ENCODE measurements around the gene CHCHD6.
A peak's percentile ranks its signal among the peaks of the same experiment; 100 is the strongest.

Gene CHCHD6

DNA sequence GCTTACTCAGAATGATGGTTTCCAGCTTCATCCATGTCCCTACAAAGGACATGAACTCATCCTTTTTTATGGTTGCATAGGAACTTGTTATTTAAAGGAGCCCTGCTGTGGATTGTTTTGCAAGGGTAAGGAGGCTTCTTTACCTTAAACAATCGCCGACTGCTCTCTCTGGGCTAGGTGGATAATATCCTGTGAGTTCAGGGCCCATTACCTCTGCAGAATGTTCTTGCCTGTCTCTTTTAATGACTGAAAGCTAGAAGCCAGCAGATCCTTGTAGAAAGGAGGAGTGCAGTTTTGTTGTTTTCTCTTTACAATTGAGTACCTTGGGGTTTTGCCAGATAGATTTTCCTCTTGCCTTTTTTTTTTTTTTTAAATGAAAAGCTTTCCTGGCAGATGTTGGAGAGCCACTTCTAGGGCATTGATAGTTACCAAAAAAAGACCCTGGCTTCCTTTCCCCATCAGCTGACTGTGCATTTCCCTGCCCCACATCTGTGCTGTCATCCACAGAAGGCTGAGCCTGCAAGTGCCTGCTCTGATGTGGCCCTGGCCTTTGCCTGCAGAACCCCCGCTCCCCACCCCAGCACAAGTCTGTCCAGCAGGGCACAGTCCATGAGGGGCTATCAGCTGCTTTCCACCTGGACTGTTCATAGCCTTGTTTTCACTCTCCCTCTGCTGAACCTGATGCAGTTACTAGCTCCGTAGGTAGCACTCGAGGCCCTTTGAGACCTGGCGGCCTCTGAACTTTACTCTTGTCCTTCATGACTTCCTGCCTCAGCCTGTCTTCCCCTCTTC lies 113.1 kb downstream of the CHCHD6 start:
- DNase-seq (ENCODE audit: low spot score): no peak
- no peak overlapping the region for H3K9ac ChIP-seq (ENCODE audit: low read depth, low read length, poor library complexity)

GRCh38 chr3:126817781-126818180 lies 113.7 kb downstream of the CHCHD6 start:
- no CpG with 5 or more reads among the region's 1 CpG for WGBS, 2 donors (ENCODE audit: extremely low coverage in 2 of 2, insufficient read length in 2 of 2, insufficient replicate concordance in 1 of 2)
- Histone ChIP-seq H3K9ac (ENCODE audit: low read depth, low read length, poor library complexity) (no peak overlapping the region), H3K4me3 (ENCODE audit: low read length in 2 of 2) (no peak overlapping the region), H2AK5ac (ENCODE audit: low read depth, low read length) (no peak overlapping the region), H2BK120ac (ENCODE audit: low read depth, low read length) (no peak overlapping the region), H4K91ac (ENCODE audit: low read depth, low read length, poor library complexity) (no peak overlapping the region), H3K36me3 (replicated peaks in 1 of 2; ENCODE audit: control insufficient read depth in 2 of 2, insufficient read depth in 2 of 2, low read length in 2 of 2) (no peaks in the 10 kb centered on the region), H3K27me3 (ENCODE audit: control insufficient read depth in 3 of 3, insufficient read depth in 3 of 3, low read depth in 1 of 3, low read length in 3 of 3) (no peaks in the 10 kb centered on the region), H3K4me2 (ENCODE audit: insufficient read depth, low read length, poor library complexity, severe bottlenecking) (no peak overlapping the region), H3K9me3 (replicated peaks in 1 of 2; ENCODE audit: control insufficient read depth in 2 of 2, insufficient read depth in 1 of 2, low read depth in 1 of 2, low read length in 2 of 2) (peaks cover 0 to 5% of the 10 kb centered on the region in 2 donors), H4K8ac (ENCODE audit: low read depth, low read length) (no peak overlapping the region), H3K14ac (ENCODE audit: low read length) (no peak overlapping the region), H2AFZ (ENCODE audit: low read length) (no peak overlapping the region), H3K79me1 (ENCODE audit: low read depth, low read length) (no peaks in the 10 kb centered on the region), H2BK5ac (ENCODE audit: low read length) (no peak overlapping the region), H2BK15ac (ENCODE audit: low read length) (no peak overlapping the region), H3K4ac (ENCODE audit: low read length) (no peak overlapping the region), H3K4me1 (ENCODE audit: control insufficient read depth in 2 of 2, insufficient read depth in 1 of 2, low read depth in 1 of 2, low read length in 2 of 2) (peaks cover 16 to 18% of the 10 kb centered on the region in 2 donors), H3K18ac (ENCODE audit: low read length) (no peak overlapping the region), H3K27ac (replicated peaks; ENCODE audit: low read length) (no peak overlapping the region), H3K23ac (ENCODE audit: low read depth, low read length, poor library complexity) (no peak overlapping the region), H2BK12ac (ENCODE audit: low read length) (no peak overlapping the region)
- no peak for DNase-seq (ENCODE audit: low spot score)

More for the DNA sequence above, 113.1 kb downstream of the CHCHD6 start:
- H3K4me2 ChIP-seq (ENCODE audit: insufficient read depth, low read length, poor library complexity, severe bottlenecking): no peak overlapping the region
- H3K27ac ChIP-seq (replicated peaks; ENCODE audit: low read length): no peak overlapping the region
- H4K91ac ChIP-seq (ENCODE audit: low read depth, low read length, poor library complexity): no peak overlapping the region
- no peaks in the 10 kb centered on the region for H3K36me3 ChIP-seq (replicated peaks in 1 of 2; ENCODE audit: control insufficient read depth in 2 of 2, insufficient read depth in 2 of 2, low read length in 2 of 2)
- no peak overlapping the region for H2BK15ac ChIP-seq (ENCODE audit: low read length)
- H2BK5ac ChIP-seq (ENCODE audit: low read length): no peak overlapping the region
- H3K4me3 ChIP-seq (ENCODE audit: low read length in 2 of 2): no peak overlapping the region
- no peak overlapping the region for H3K14ac ChIP-seq (ENCODE audit: low read length)
- no peak overlapping the region for H3K4ac ChIP-seq (ENCODE audit: low read length)
- H2AFZ ChIP-seq (ENCODE audit: low read length): no peak overlapping the region
- no peak overlapping the region for H3K23ac ChIP-seq (ENCODE audit: low read depth, low read length, poor library complexity)
- no peak overlapping the region for H2BK120ac ChIP-seq (ENCODE audit: low read depth, low read length)
- WGBS, 2 donors (ENCODE audit: extremely low coverage in 2 of 2, insufficient read length in 2 of 2, insufficient replicate concordance in 1 of 2): no CpG with 5 or more reads among the region's 6 CpGs
- no peak overlapping the region for H4K8ac ChIP-seq (ENCODE audit: low read depth, low read length)
- H2BK12ac ChIP-seq (ENCODE audit: low read length): no peak overlapping the region
- H3K9me3 ChIP-seq (replicated peaks in 1 of 2; ENCODE audit: control insufficient read depth in 2 of 2, insufficient read depth in 1 of 2, low read depth in 1 of 2, low read length in 2 of 2): peaks cover 0 to 3% of the 10 kb centered on the region in 2 donors
- no peaks in the 10 kb centered on the region for H3K79me1 ChIP-seq (ENCODE audit: low read depth, low read length)
- no peaks in the 10 kb centered on the region for H3K27me3 ChIP-seq (ENCODE audit: control insufficient read depth in 3 of 3, insufficient read depth in 3 of 3, low read depth in 1 of 3, low read length in 3 of 3)
- no peak overlapping the region for H3K18ac ChIP-seq (ENCODE audit: low read length)
- H2AK5ac ChIP-seq (ENCODE audit: low read depth, low read length): peak overlapping the region; percentile 6
- H3K4me1 ChIP-seq (ENCODE audit: control insufficient read depth in 2 of 2, insufficient read depth in 1 of 2, low read depth in 1 of 2, low read length in 2 of 2): peaks cover 16 to 18% of the 10 kb centered on the region in 2 donors

- peak overlapping the region; percentile 31 for H3K18ac ChIP-seq (ENCODE audit: low read length)
- peak overlapping the region; percentile 49 for H2AK5ac ChIP-seq (ENCODE audit: low read depth, low read length)
- no peak overlapping the region for H2AFZ ChIP-seq (ENCODE audit: low read length)
- peak overlapping the region; percentile 12 for H3K23ac ChIP-seq (ENCODE audit: low read depth, low read length, poor library complexity)
- no peaks in the 10 kb centered on the region for H3K27me3 ChIP-seq (ENCODE audit: control insufficient read depth in 3 of 3, insufficient read depth in 3 of 3, low read depth in 1 of 3, low read length in 3 of 3)
- no peak overlapping the region for H3K4ac ChIP-seq (ENCODE audit: low read length)
- H3K9me3 ChIP-seq (replicated peaks in 1 of 2; ENCODE audit: control insufficient read depth in 2 of 2, insufficient read depth in 1 of 2, low read depth in 1 of 2, low read length in 2 of 2): peaks cover 0 to 5% of the 10 kb centered on the region in 2 donors
- H2BK120ac ChIP-seq (ENCODE audit: low read depth, low read length): no peak overlapping the region
- H3K9ac ChIP-seq (ENCODE audit: low read depth, low read length, poor library complexity): no peak overlapping the region
- no peak overlapping the region for H4K91ac ChIP-seq (ENCODE audit: low read depth, low read length, poor library complexity)
- no peak overlapping the region for H3K27ac ChIP-seq (replicated peaks; ENCODE audit: low read length)
- H3K4me2 ChIP-seq (ENCODE audit: insufficient read depth, low read length, poor library complexity, severe bottlenecking): no peak overlapping the region
- no peak overlapping the region for H2BK12ac ChIP-seq (ENCODE audit: low read length)
- H4K8ac ChIP-seq (ENCODE audit: low read depth, low read length): no peak overlapping the region
- H2BK5ac ChIP-seq (ENCODE audit: low read length): peak overlapping the region; percentile 30
- H3K4me3 ChIP-seq (ENCODE audit: low read length in 2 of 2): no peak overlapping the region
- H2BK15ac ChIP-seq (ENCODE audit: low read length): no peak overlapping the region
- no peaks in the 10 kb centered on the region for H3K79me1 ChIP-seq (ENCODE audit: low read depth, low read length)
- H3K14ac ChIP-seq (ENCODE audit: low read length): peak overlapping the region; percentile 25
- DNase-seq (ENCODE audit: low spot score): no peak
- no CpG with 5 or more reads among the region's 8 CpGs for WGBS, 2 donors (ENCODE audit: extremely low coverage in 2 of 2, insufficient read length in 2 of 2, insufficient replicate concordance in 1 of 2)
- peaks cover 16 to 18% of the 10 kb centered on the region in 2 donors for H3K4me1 ChIP-seq (ENCODE audit: control insufficient read depth in 2 of 2, insufficient read depth in 1 of 2, low read depth in 1 of 2, low read length in 2 of 2)
- H3K36me3 ChIP-seq (replicated peaks in 1 of 2; ENCODE audit: control insufficient read depth in 2 of 2, insufficient read depth in 2 of 2, low read length in 2 of 2): no peaks in the 10 kb centered on the region
Observed at GRCh38 chr3:126818400-126819095, 114.5 kb downstream of the CHCHD6 start.

DNA sequence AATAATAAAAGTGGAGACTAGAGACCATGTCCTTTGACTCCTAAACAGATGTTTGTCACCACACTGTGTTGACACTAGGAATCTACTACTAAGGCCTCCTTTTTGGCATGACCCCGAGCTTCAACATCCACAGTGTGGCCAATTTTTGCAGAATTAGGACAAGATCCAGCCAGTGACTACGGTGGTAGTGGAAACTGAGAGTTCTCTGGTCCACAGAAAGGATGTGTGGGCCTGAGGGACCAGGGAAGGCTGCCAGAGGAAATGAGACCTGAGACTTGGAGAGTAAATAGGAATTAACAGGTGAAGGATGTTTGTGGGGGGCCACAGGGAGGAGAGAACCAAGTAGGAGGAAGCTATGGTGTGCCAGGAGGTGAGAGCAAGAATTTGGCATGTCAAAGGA lies 122.7 kb downstream of the CHCHD6 start:
- Histone ChIP-seq H4K8ac (ENCODE audit: low read depth, low read length) (no peak overlapping the region), H3K9me3 (replicated peaks in 1 of 2; ENCODE audit: control insufficient read depth in 2 of 2, insufficient read depth in 1 of 2, low read depth in 1 of 2, low read length in 2 of 2) (peaks cover 0 to 2% of the 10 kb centered on the region in 2 donors), H3K23ac (ENCODE audit: low read depth, low read length, poor library complexity) (no peak overlapping the region), H3K4me3 (ENCODE audit: low read length in 2 of 2) (no peak overlapping the region), H3K4me1 (ENCODE audit: control insufficient read depth in 2 of 2, insufficient read depth in 1 of 2, low read depth in 1 of 2, low read length in 2 of 2) (no peaks in the 10 kb centered on the region), H3K18ac (ENCODE audit: low read length) (no peak overlapping the region), H3K4me2 (ENCODE audit: insufficient read depth, low read length, poor library complexity, severe bottlenecking) (no peak overlapping the region), H2BK5ac (ENCODE audit: low read length) (no peak overlapping the region), H2BK12ac (ENCODE audit: low read length) (no peak overlapping the region), H3K14ac (ENCODE audit: low read length) (no peak overlapping the region), H4K91ac (ENCODE audit: low read depth, low read length, poor library complexity) (no peak overlapping the region), H3K36me3 (replicated peaks in 1 of 2; ENCODE audit: control insufficient read depth in 2 of 2, insufficient read depth in 2 of 2, low read length in 2 of 2) (no peaks in the 10 kb centered on the region), H2AK5ac (ENCODE audit: low read depth, low read length) (no peak overlapping the region), H2AFZ (ENCODE audit: low read length) (no peak overlapping the region), H2BK15ac (ENCODE audit: low read length) (no peak overlapping the region), H3K9ac (ENCODE audit: low read depth, low read length, poor library complexity) (no peak overlapping the region), H3K27me3 (ENCODE audit: control insufficient read depth in 3 of 3, insufficient read depth in 3 of 3, low read depth in 1 of 3, low read length in 3 of 3) (no peaks in the 10 kb centered on the region), H2BK120ac (ENCODE audit: low read depth, low read length) (no peak overlapping the region), H3K79me1 (ENCODE audit: low read depth, low read length) (no peaks in the 10 kb centered on the region), H3K27ac (replicated peaks; ENCODE audit: low read length) (no peak overlapping the region), H3K4ac (ENCODE audit: low read length) (no peak overlapping the region)
- no peak for DNase-seq (ENCODE audit: low spot score)
- WGBS, 2 donors (ENCODE audit: extremely low coverage in 2 of 2, insufficient read length in 2 of 2, insufficient replicate concordance in 1 of 2): no CpG with 5 or more reads among the region's 2 CpGs
